ENCODE measurements around the gene DEFB129.

DEFB129 gene

GRCh38 chr20:258963-259362 is 31.9 kb downstream of the DEFB129 start:
- DNase-seq (ENCODE audit: low spot score): no peak
- no peaks in the 10 kb centered on the region for H3K4me1 ChIP-seq (ENCODE audit: insufficient read depth, poor library complexity, severe bottlenecking)
- no peak overlapping the region for H3K27ac ChIP-seq (ENCODE audit: poor library complexity, severe bottlenecking)
- H3K27me3 ChIP-seq (ENCODE audit: insufficient read depth, poor library complexity, severe bottlenecking): peaks cover 5% of the 10 kb centered on the region
- TF ChIP-seq CTCF (IDR thresholded peaks at IDR 0.05; ENCODE audit: poor library complexity, severe bottlenecking): peak; percentile 33
- ATAC-seq (ENCODE audit: low read depth): peak; percentile 56; the same call in 2 of the 3 replicates
- H3K36me3 ChIP-seq (ENCODE audit: low read depth): no peaks in the 10 kb centered on the region
- H3K4me3 ChIP-seq (ENCODE audit: severe bottlenecking): no peak overlapping the region
- no peaks in the 10 kb centered on the region for H3K9me3 ChIP-seq (ENCODE audit: severe bottlenecking)

GRCh38 chr20:259981-260380 is 32.9 kb downstream of the DEFB129 start:
- Histone ChIP-seq H3K9me3 (ENCODE audit: severe bottlenecking) (no peaks in the 10 kb centered on the region), H3K4me3 (ENCODE audit: severe bottlenecking) (no peak overlapping the region), H3K36me3 (ENCODE audit: low read depth) (no peaks in the 10 kb centered on the region), H3K4me1 (ENCODE audit: insufficient read depth, poor library complexity, severe bottlenecking) (no peaks in the 10 kb centered on the region), H3K27ac (ENCODE audit: poor library complexity, severe bottlenecking) (no peak overlapping the region), H3K27me3 (ENCODE audit: insufficient read depth, poor library complexity, severe bottlenecking) (peaks cover 5% of the 10 kb centered on the region)
- ATAC-seq (ENCODE audit: low read depth) (no peak), DNase-seq (ENCODE audit: low spot score) (no peak)
- TF ChIP-seq CTCF (IDR thresholded peaks at IDR 0.05; ENCODE audit: poor library complexity, severe bottlenecking): no peak

GRCh38 chr20:263701-264100 is 36.6 kb downstream of the DEFB129 start:
- H3K4me1 ChIP-seq (ENCODE audit: insufficient read depth, poor library complexity, severe bottlenecking): no peaks in the 10 kb centered on the region
- no peak overlapping the region for H3K27ac ChIP-seq (ENCODE audit: poor library complexity, severe bottlenecking)
- DNase-seq (ENCODE audit: low spot score) (no peak), ATAC-seq (ENCODE audit: low read depth) (no peak)
- H3K9me3 ChIP-seq (ENCODE audit: severe bottlenecking): no peaks in the 10 kb centered on the region
- no peaks in the 10 kb centered on the region for H3K27me3 ChIP-seq (ENCODE audit: insufficient read depth, poor library complexity, severe bottlenecking)
- H3K4me3 ChIP-seq (ENCODE audit: severe bottlenecking): no peak overlapping the region
- TF ChIP-seq CTCF (IDR thresholded peaks at IDR 0.05; ENCODE audit: poor library complexity, severe bottlenecking): no peak
- H3K36me3 ChIP-seq (ENCODE audit: low read depth): no peaks in the 10 kb centered on the region

GRCh38 chr20:266596-267562 is 39.8 kb downstream of the DEFB129 start:
- H3K27ac ChIP-seq (ENCODE audit: poor library complexity, severe bottlenecking): no peak overlapping the region
- no peaks in the 10 kb centered on the region for H3K36me3 ChIP-seq (ENCODE audit: low read depth)
- peak; percentile 99 for TF ChIP-seq CTCF (IDR thresholded peaks at IDR 0.05; ENCODE audit: poor library complexity, severe bottlenecking)
- ATAC-seq (ENCODE audit: low read depth) (peak; percentile 81), DNase-seq (ENCODE audit: low spot score) (peak; percentile 89)
- no peaks in the 10 kb centered on the region for H3K9me3 ChIP-seq (ENCODE audit: severe bottlenecking)
- H3K27me3 ChIP-seq (ENCODE audit: insufficient read depth, poor library complexity, severe bottlenecking): no peaks in the 10 kb centered on the region
- H3K4me1 ChIP-seq (ENCODE audit: insufficient read depth, poor library complexity, severe bottlenecking): no peaks in the 10 kb centered on the region
- peak overlapping the region; percentile 29 for H3K4me3 ChIP-seq (ENCODE audit: severe bottlenecking)

- no peak overlapping the region for H3K27ac ChIP-seq (ENCODE audit: poor library complexity, severe bottlenecking)
- no peaks in the 10 kb centered on the region for H3K27me3 ChIP-seq (ENCODE audit: insufficient read depth, poor library complexity, severe bottlenecking)
- H3K4me1 ChIP-seq (ENCODE audit: insufficient read depth, poor library complexity, severe bottlenecking): no peaks in the 10 kb centered on the region
- ATAC-seq (ENCODE audit: low read depth) (no peak), DNase-seq (ENCODE audit: low spot score) (peak; percentile 17)
- no peak overlapping the region for H3K4me3 ChIP-seq (ENCODE audit: severe bottlenecking)
- H3K9me3 ChIP-seq (ENCODE audit: severe bottlenecking): no peaks in the 10 kb centered on the region
- H3K36me3 ChIP-seq (ENCODE audit: low read depth): no peaks in the 10 kb centered on the region
- no peak for TF ChIP-seq CTCF (IDR thresholded peaks at IDR 0.05; ENCODE audit: poor library complexity, severe bottlenecking)
These were observed 43.5 kb downstream of the DEFB129 start for GRCh38 chr20:270517-270916.

Measured in RWPE2 (cell line).